Measurements from ENCODE around the gene MBP. TPM values are rescaled to one million over a fixed set of nuclear protein-coding genes. Genes with fewer than 3 reads are reported as not detected.

MBP gene
- total and polyA plus RNA-seq, 2 experiments from 2014 or later, result 18.4 to 22.9 TPM

GRCh38 chr18:76974386-76974785 is 158.2 kb downstream of the MBP start:
- Histone ChIP-seq H3K4me3 (no peak overlapping the region), H3K9me2 (ENCODE audit: insufficient read depth) (no peaks in the 10 kb centered on the region), H3K79me2 (replicated peaks; ENCODE audit: insufficient read depth) (no peaks in the 10 kb centered on the region), H3K27me3 (ENCODE audit: insufficient read depth) (no peaks in the 10 kb centered on the region), H2AFZ (no peak overlapping the region), H3K27ac (ENCODE audit: low read depth) (no peak overlapping the region), H3K4me1 (ENCODE audit: insufficient read depth) (peaks cover 19% of the 10 kb centered on the region), H3K36me3 (ENCODE audit: insufficient read depth) (no peaks in the 10 kb centered on the region), H4K20me1 (replicated peaks; ENCODE audit: insufficient read depth) (no peaks in the 10 kb centered on the region), H3K4me2 (no peak overlapping the region), H3F3A (replicated peaks; ENCODE audit: low read depth) (no peaks in the 10 kb centered on the region)
- no peak overlapping the region for H3K27ac Mint-ChIP-seq
- H3K9me3 Mint-ChIP-seq, result no peaks in the 10 kb centered on the region
- DNase-seq (ENCODE audit: low spot score) (no peak), ATAC-seq (no peak)
- H3K4me3 Mint-ChIP-seq, result no peak overlapping the region
- TF ChIP-seq, protein P1, sequence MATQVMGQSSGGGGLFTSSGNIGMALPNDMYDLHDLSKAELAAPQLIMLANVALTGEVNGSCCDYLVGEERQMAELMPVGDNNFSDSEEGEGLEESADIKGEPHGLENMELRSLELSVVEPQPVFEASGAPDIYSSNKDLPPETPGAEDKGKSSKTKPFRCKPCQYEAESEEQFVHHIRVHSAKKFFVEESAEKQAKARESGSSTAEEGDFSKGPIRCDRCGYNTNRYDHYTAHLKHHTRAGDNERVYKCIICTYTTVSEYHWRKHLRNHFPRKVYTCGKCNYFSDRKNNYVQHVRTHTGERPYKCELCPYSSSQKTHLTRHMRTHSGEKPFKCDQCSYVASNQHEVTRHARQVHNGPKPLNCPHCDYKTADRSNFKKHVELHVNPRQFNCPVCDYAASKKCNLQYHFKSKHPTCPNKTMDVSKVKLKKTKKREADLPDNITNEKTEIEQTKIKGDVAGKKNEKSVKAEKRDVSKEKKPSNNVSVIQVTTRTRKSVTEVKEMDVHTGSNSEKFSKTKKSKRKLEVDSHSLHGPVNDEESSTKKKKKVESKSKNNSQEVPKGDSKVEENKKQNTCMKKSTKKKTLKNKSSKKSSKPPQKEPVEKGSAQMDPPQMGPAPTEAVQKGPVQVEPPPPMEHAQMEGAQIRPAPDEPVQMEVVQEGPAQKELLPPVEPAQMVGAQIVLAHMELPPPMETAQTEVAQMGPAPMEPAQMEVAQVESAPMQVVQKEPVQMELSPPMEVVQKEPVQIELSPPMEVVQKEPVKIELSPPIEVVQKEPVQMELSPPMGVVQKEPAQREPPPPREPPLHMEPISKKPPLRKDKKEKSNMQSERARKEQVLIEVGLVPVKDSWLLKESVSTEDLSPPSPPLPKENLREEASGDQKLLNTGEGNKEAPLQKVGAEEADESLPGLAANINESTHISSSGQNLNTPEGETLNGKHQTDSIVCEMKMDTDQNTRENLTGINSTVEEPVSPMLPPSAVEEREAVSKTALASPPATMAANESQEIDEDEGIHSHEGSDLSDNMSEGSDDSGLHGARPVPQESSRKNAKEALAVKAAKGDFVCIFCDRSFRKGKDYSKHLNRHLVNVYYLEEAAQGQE (IDR thresholded peaks at IDR 0.05; ENCODE audit: unreplicated experiment), result no peak
- peaks cover 22% of the 10 kb centered on the region for H3K4me1 Mint-ChIP-seq
- H3K36me3 Mint-ChIP-seq (ENCODE audit: low read depth), result peaks cover 4% of the 10 kb centered on the region; the same call in 1 of the 3 replicates
- peaks cover 15% of the 10 kb centered on the region for H3K27me3 Mint-ChIP-seq (ENCODE audit: insufficient read depth, low read depth, poor library complexity)

GRCh38 chr18:76973520-76974266 is 158.9 kb downstream of the MBP start:
- Mint-ChIP-seq H3K4me1 (peaks cover 28% of the 10 kb centered on the region), H3K36me3 (ENCODE audit: low read depth) (peaks cover 4% of the 10 kb centered on the region; the same call in 1 of the 3 replicates), H3K4me3 (no peak overlapping the region), H3K9me3 (no peaks in the 10 kb centered on the region), H3K27me3 (ENCODE audit: insufficient read depth, low read depth, poor library complexity) (peaks cover 13% of the 10 kb centered on the region), H3K27ac (0 out of 2 replicates have a peak overlapping the region, but pooled peaks have one; percentile 19)
- H3K27me3 ChIP-seq (ENCODE audit: insufficient read depth), result no peaks in the 10 kb centered on the region
- H3K36me3 ChIP-seq (ENCODE audit: insufficient read depth), result no peaks in the 10 kb centered on the region
- H4K20me1 ChIP-seq (replicated peaks; ENCODE audit: insufficient read depth), result no peaks in the 10 kb centered on the region
- ATAC-seq (peak; percentile 20; the same call in 1 of the 3 replicates), DNase-seq (ENCODE audit: low spot score) (no peak)
- peaks cover 26% of the 10 kb centered on the region for H3K4me1 ChIP-seq (ENCODE audit: insufficient read depth)
- peak overlapping the region; percentile 14; the same call in 1 of the 2 replicates for H3K27ac ChIP-seq (ENCODE audit: low read depth)
- H2AFZ ChIP-seq, result no peak overlapping the region
- no peaks in the 10 kb centered on the region for H3K79me2 ChIP-seq (replicated peaks; ENCODE audit: insufficient read depth)
- TF ChIP-seq, protein P2, sequence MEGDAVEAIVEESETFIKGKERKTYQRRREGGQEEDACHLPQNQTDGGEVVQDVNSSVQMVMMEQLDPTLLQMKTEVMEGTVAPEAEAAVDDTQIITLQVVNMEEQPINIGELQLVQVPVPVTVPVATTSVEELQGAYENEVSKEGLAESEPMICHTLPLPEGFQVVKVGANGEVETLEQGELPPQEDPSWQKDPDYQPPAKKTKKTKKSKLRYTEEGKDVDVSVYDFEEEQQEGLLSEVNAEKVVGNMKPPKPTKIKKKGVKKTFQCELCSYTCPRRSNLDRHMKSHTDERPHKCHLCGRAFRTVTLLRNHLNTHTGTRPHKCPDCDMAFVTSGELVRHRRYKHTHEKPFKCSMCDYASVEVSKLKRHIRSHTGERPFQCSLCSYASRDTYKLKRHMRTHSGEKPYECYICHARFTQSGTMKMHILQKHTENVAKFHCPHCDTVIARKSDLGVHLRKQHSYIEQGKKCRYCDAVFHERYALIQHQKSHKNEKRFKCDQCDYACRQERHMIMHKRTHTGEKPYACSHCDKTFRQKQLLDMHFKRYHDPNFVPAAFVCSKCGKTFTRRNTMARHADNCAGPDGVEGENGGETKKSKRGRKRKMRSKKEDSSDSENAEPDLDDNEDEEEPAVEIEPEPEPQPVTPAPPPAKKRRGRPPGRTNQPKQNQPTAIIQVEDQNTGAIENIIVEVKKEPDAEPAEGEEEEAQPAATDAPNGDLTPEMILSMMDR (conservative IDR thresholded peaks at IDR 0.05; ENCODE audit: low read depth in 2 of 2), result no peak
- TF ChIP-seq, protein P1 (IDR thresholded peaks at IDR 0.05; ENCODE audit: unreplicated experiment), result no peak
- TF ChIP-seq NANOG (IDR thresholded peaks at IDR 0.05; ENCODE audit: borderline replicate concordance) (no peak), EZH2 (IDR thresholded peaks at IDR 0.05; ENCODE audit: low read depth, unreplicated experiment) (no peak), CREB1 (CRISPR knock-in tag; IDR thresholded peaks at IDR 0.05; ENCODE audit: low read depth) (no peak)
- H3K9me2 ChIP-seq (ENCODE audit: insufficient read depth), result no peaks in the 10 kb centered on the region
- H3K4me2 ChIP-seq, result no peak overlapping the region
- no peaks in the 10 kb centered on the region for H3F3A ChIP-seq (replicated peaks; ENCODE audit: low read depth)
- no peak overlapping the region for H3K4me3 ChIP-seq

Measured in GM23338 (cell line).